Measurements from ENCODE around the gene MCOLN1.

Gene MCOLN1

DNA sequence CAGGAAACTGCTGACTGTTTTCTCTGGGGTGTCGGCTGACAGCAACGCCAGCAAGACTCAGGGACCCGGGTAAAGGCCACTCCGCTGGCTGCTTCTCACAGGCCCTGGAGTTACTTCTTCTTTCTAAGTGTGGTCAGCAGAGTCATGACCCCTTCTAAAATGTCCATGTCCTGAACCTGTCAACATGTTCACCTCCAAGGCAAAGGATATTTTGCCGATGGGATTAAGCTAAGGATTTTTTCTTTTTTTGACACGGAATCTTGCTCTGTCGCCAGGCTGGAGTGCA is 41.5 kb upstream of the MCOLN1 start:
- peak overlapping the region; percentile 24 for H4K8ac ChIP-seq (ENCODE audit: low read depth, low read length)
- H3K4ac ChIP-seq (ENCODE audit: low read depth, low read length) = peak overlapping the region; percentile 56
- H3K79me2 ChIP-seq (ENCODE audit: control insufficient read depth, insufficient read depth, low read length, poor library complexity) = peaks cover 12% of the 10 kb centered on the region
- H4K91ac ChIP-seq (ENCODE audit: low read depth, low read length) = peak overlapping the region; percentile 97
- H3K79me1 ChIP-seq (ENCODE audit: low read length) = peaks cover 61% of the 10 kb centered on the region
- H2AFZ ChIP-seq (ENCODE audit: insufficient read depth, low read length, poor library complexity) = peak overlapping the region; percentile 43
- H3K36me3 ChIP-seq (ENCODE audit: control insufficient read depth in 1 of 2, insufficient read depth in 2 of 2, low read length in 2 of 2) = peaks cover 7 to 10% of the 10 kb centered on the region in 2 experiments
- H3K18ac ChIP-seq (ENCODE audit: low read length) = peak overlapping the region; percentile 60
- H4K12ac ChIP-seq (ENCODE audit: low read depth, low read length) = no peak overlapping the region
- peak overlapping the region; percentile 95 for H3K27ac ChIP-seq (ENCODE audit: low read depth, low read length)
- peaks cover 7% of the 10 kb centered on the region for H3K9me3 ChIP-seq (ENCODE audit: insufficient read depth, low read depth, low read length)
- H3K4me1 ChIP-seq (ENCODE audit: control insufficient read depth in 1 of 2, insufficient read depth in 2 of 2, low read length in 2 of 2) = peaks cover 37 to 50% of the 10 kb centered on the region in 2 experiments
- H3K4me2 ChIP-seq (ENCODE audit: low read length) = no peak overlapping the region
- H2AK5ac ChIP-seq (ENCODE audit: low read length) = peak overlapping the region; percentile 89
- H3K14ac ChIP-seq (ENCODE audit: low read length) = peak overlapping the region; percentile 88
- no peak overlapping the region for H3K9ac ChIP-seq (ENCODE audit: low read length)
- no CpG with 5 or more reads among the region's 7 CpGs for WGBS (ENCODE audit: extremely low coverage, insufficient coverage, insufficient read length)
- H3K23ac ChIP-seq (ENCODE audit: low read length) = no peak overlapping the region
- peak overlapping the region; percentile 96 for H2BK5ac ChIP-seq (ENCODE audit: low read depth, low read length, poor library complexity)
- peak overlapping the region; percentile 83 for H2BK12ac ChIP-seq (ENCODE audit: low read length)
- H2BK120ac ChIP-seq (ENCODE audit: insufficient read depth, low read length, poor library complexity) = peak overlapping the region; percentile 91
- H3K27me3 ChIP-seq (ENCODE audit: insufficient read depth, low read length) = no peaks in the 10 kb centered on the region
- no peak for DNase-seq
- no peak overlapping the region for H3K4me3 ChIP-seq (ENCODE audit: low read depth, low read length)

DNA sequence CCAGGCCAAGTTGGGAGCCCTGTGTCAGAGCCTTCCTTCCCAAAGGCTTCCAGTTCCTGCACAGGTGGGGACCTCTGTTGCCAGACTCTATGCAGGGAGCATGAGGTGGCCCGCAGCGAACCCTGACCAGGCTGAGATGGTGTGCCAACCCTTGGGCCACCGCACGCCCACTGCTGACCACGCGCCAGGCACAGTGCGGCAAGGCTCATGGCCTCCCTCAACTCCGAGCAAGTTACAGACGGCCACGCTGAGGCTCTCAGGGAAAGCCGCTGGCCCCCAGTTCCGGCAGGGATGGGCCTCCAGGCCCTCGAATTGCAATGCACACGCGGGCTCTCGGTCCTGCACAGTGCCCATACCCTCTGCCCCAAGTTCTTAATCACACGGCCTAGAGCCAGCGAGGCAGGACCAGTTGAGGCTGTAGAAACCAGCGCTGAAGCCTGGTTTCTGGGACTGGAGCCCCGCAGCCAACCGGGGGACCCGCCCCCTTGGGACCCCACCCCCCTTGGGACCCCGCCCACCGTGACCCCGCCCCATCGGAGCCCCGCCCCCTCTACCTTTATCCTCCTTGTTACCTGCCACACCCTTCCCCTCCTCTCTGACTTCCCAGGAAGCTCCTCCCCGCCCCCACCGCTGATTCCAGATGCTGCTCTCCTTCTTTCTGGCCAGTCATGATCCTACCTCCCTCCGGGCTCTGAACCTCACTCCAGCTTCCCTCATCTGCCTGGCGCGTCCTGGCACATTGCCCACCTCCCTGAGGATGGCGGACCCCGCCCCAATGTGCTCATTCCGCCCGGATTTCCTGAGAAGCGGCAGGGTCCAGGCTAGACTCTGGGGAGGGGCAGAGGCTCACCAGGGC is 39.6 kb upstream of the MCOLN1 start:
- Histone ChIP-seq H3K79me1 (ENCODE audit: low read length) (peaks cover 47% of the 10 kb centered on the region), H2BK12ac (ENCODE audit: low read length) (peak overlapping the region; percentile 86), H2BK120ac (ENCODE audit: insufficient read depth, low read length, poor library complexity) (peak overlapping the region; percentile 39), H4K91ac (ENCODE audit: low read depth, low read length) (peak overlapping the region; percentile 97), H3K27ac (ENCODE audit: low read depth, low read length) (no peak overlapping the region), H3K4me1 (ENCODE audit: control insufficient read depth in 1 of 2, insufficient read depth in 2 of 2, low read length in 2 of 2) (peaks cover 34 to 41% of the 10 kb centered on the region in 2 experiments), H3K9me3 (ENCODE audit: insufficient read depth, low read depth, low read length) (peaks cover 5% of the 10 kb centered on the region), H3K4me2 (ENCODE audit: low read length) (peak overlapping the region; percentile 20), H3K9ac (ENCODE audit: low read length) (no peak overlapping the region), H2AFZ (ENCODE audit: insufficient read depth, low read length, poor library complexity) (no peak overlapping the region), H3K79me2 (ENCODE audit: control insufficient read depth, insufficient read depth, low read length, poor library complexity) (peaks cover 12% of the 10 kb centered on the region), H2BK5ac (ENCODE audit: low read depth, low read length, poor library complexity) (peak overlapping the region; percentile 59), H3K14ac (ENCODE audit: low read length) (peak overlapping the region; percentile 80), H3K4ac (ENCODE audit: low read depth, low read length) (peak overlapping the region; percentile 42), H3K27me3 (ENCODE audit: insufficient read depth, low read length) (no peaks in the 10 kb centered on the region), H3K4me3 (ENCODE audit: low read depth, low read length) (no peak overlapping the region), H4K12ac (ENCODE audit: low read depth, low read length) (peak overlapping the region; percentile 13), H4K8ac (ENCODE audit: low read depth, low read length) (peak overlapping the region; percentile 49), H3K36me3 (ENCODE audit: control insufficient read depth in 1 of 2, insufficient read depth in 2 of 2, low read length in 2 of 2) (peaks cover 0 to 4% of the 10 kb centered on the region in 2 experiments), H3K23ac (ENCODE audit: low read length) (no peak overlapping the region), H2AK5ac (ENCODE audit: low read length) (peak overlapping the region; percentile 77), H3K18ac (ENCODE audit: low read length) (peak overlapping the region; percentile 13)
- WGBS (ENCODE audit: extremely low coverage, insufficient coverage, insufficient read length) = no CpG with 5 or more reads among the region's 37 CpGs
- DNase-seq = peak; percentile 27 to 39

DNA sequence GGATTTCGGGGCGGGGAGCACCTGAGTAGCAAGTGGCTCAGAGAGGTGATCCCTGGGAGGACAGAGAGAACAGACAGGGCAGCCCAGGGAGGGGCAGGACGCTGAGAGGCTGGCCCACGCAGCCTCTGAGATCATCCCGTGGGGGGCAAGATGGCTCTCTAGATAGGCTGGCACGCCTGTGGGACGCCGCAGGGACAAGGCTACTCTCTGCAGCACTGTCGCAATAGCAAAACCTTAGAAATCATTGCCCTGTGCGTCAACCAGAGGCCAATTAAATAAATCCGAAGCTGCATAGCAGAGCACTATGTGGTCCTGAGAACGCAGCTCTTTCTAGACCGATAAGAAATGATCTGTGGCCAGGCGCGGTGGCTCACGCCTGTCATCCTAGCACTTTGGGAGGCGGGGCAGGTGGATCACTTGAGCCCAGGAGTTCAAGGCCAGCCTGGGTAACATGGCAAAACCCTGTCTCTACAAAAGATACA is 38.7 kb upstream of the MCOLN1 start:
- H3K14ac ChIP-seq (ENCODE audit: low read length) = peak overlapping the region; percentile 12
- no peak overlapping the region for H2AFZ ChIP-seq (ENCODE audit: insufficient read depth, low read length, poor library complexity)
- H2BK5ac ChIP-seq (ENCODE audit: low read depth, low read length, poor library complexity) = no peak overlapping the region
- H4K8ac ChIP-seq (ENCODE audit: low read depth, low read length) = peak overlapping the region; percentile 11
- H3K4me2 ChIP-seq (ENCODE audit: low read length) = no peak overlapping the region
- DNase-seq = peak; percentile 53 to 89
- no peaks in the 10 kb centered on the region for H3K27me3 ChIP-seq (ENCODE audit: insufficient read depth, low read length)
- peak overlapping the region; percentile 71 for H4K91ac ChIP-seq (ENCODE audit: low read depth, low read length)
- no peak overlapping the region for H3K27ac ChIP-seq (ENCODE audit: low read depth, low read length)
- peak overlapping the region; percentile 42 for H2BK12ac ChIP-seq (ENCODE audit: low read length)
- peak overlapping the region; percentile 5 for H2AK5ac ChIP-seq (ENCODE audit: low read length)
- no peak overlapping the region for H3K9ac ChIP-seq (ENCODE audit: low read length)
- H3K23ac ChIP-seq (ENCODE audit: low read length) = no peak overlapping the region
- H3K18ac ChIP-seq (ENCODE audit: low read length) = peak overlapping the region; percentile 26
- peaks cover 10% of the 10 kb centered on the region for H3K79me2 ChIP-seq (ENCODE audit: control insufficient read depth, insufficient read depth, low read length, poor library complexity)
- H3K4ac ChIP-seq (ENCODE audit: low read depth, low read length) = no peak overlapping the region
- H3K4me3 ChIP-seq (ENCODE audit: low read depth, low read length) = no peak overlapping the region
- peak overlapping the region; percentile 23 for H2BK120ac ChIP-seq (ENCODE audit: insufficient read depth, low read length, poor library complexity)
- H3K36me3 ChIP-seq (ENCODE audit: control insufficient read depth in 1 of 2, insufficient read depth in 2 of 2, low read length in 2 of 2) = no peaks in the 10 kb centered on the region
- H3K9me3 ChIP-seq (ENCODE audit: insufficient read depth, low read depth, low read length) = peaks cover 5% of the 10 kb centered on the region
- WGBS (ENCODE audit: extremely low coverage, insufficient coverage, insufficient read length) = no CpG with 5 or more reads among the region's 17 CpGs
- H3K79me1 ChIP-seq (ENCODE audit: low read length) = peaks cover 42% of the 10 kb centered on the region
- H4K12ac ChIP-seq (ENCODE audit: low read depth, low read length) = no peak overlapping the region
- peaks cover 29 to 40% of the 10 kb centered on the region in 2 experiments for H3K4me1 ChIP-seq (ENCODE audit: control insufficient read depth in 1 of 2, insufficient read depth in 2 of 2, low read length in 2 of 2)

DNA sequence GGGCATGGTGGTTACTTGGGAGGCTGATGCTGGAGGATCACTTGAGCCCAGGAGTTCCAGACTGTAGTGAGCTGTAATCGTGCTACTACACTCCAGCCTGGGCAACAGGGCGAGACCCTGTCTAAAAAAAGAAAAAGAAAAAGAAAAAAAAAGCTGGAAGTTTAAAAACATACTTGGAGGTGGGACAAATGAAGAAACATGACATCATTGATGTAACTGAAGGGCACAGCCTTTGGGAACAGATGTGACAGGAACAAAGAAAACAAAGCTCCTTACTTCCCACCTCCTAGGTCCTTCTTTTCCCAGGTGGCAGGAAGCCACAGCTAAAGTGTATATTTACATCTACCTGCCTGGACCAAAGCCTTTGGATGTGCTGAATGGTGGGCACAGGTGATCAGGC is 35.5 kb upstream of the MCOLN1 start:
- H4K12ac ChIP-seq (ENCODE audit: low read depth, low read length) = no peak overlapping the region
- H3K4me2 ChIP-seq (ENCODE audit: low read length) = no peak overlapping the region
- no peak overlapping the region for H3K27ac ChIP-seq (ENCODE audit: low read depth, low read length)
- H3K36me3 ChIP-seq (ENCODE audit: control insufficient read depth in 1 of 2, insufficient read depth in 2 of 2, low read length in 2 of 2) = no peaks in the 10 kb centered on the region
- no peak overlapping the region for H3K18ac ChIP-seq (ENCODE audit: low read length)
- H2BK5ac ChIP-seq (ENCODE audit: low read depth, low read length, poor library complexity) = no peak overlapping the region
- H3K4me1 ChIP-seq (ENCODE audit: control insufficient read depth in 1 of 2, insufficient read depth in 2 of 2, low read length in 2 of 2) = peaks cover 17 to 24% of the 10 kb centered on the region in 2 experiments
- no CpG with 5 or more reads among the region's 2 CpGs for WGBS (ENCODE audit: extremely low coverage, insufficient coverage, insufficient read length)
- peaks cover 26% of the 10 kb centered on the region for H3K79me1 ChIP-seq (ENCODE audit: low read length)
- H2AK5ac ChIP-seq (ENCODE audit: low read length) = no peak overlapping the region
- H3K79me2 ChIP-seq (ENCODE audit: control insufficient read depth, insufficient read depth, low read length, poor library complexity) = peaks cover 5% of the 10 kb centered on the region
- DNase-seq = no peak
- no peak overlapping the region for H4K8ac ChIP-seq (ENCODE audit: low read depth, low read length)
- H2BK12ac ChIP-seq (ENCODE audit: low read length) = peak overlapping the region; percentile 42
- no peak overlapping the region for H3K9ac ChIP-seq (ENCODE audit: low read length)
- no peak overlapping the region for H3K4me3 ChIP-seq (ENCODE audit: low read depth, low read length)
- no peaks in the 10 kb centered on the region for H3K27me3 ChIP-seq (ENCODE audit: insufficient read depth, low read length)
- H3K14ac ChIP-seq (ENCODE audit: low read length) = no peak overlapping the region
- H4K91ac ChIP-seq (ENCODE audit: low read depth, low read length) = no peak overlapping the region
- H2BK120ac ChIP-seq (ENCODE audit: insufficient read depth, low read length, poor library complexity) = no peak overlapping the region
- H3K4ac ChIP-seq (ENCODE audit: low read depth, low read length) = no peak overlapping the region
- H3K23ac ChIP-seq (ENCODE audit: low read length) = no peak overlapping the region
- H2AFZ ChIP-seq (ENCODE audit: insufficient read depth, low read length, poor library complexity) = no peak overlapping the region
- H3K9me3 ChIP-seq (ENCODE audit: insufficient read depth, low read depth, low read length) = peaks cover 3% of the 10 kb centered on the region
